Osteoblast (primary cell): ENCODE results near the gene ALCAM. TPM values are rescaled to one million over a fixed set of nuclear protein-coding genes. Genes with fewer than 3 reads are reported as not detected.
"Not testable (repeated sequence)": the region's sequence is repeated elsewhere in the genome, so short reads cannot be mapped to it uniquely, and the experiment has no call there.

Experiments
- DNase-seq: peaks from one replicate; pipeline ENCODE4 v3.0.0; 2011; ENCODE audit warnings: low spot score, mixed read lengths; ENCODE audit not compliant: insufficient read length; ENCODE audit errors: missing footprints
- H2AFZ ChIP-seq: 2 replicates; pipeline ENCODE4 v1.6.0; 2011; ENCODE audit warnings: mild to moderate bottlenecking, low read length
- H3K27ac ChIP-seq: 2 replicates; pipeline ENCODE4 v1.5.1; 2011; ENCODE audit warnings: mild to moderate bottlenecking, low read depth, low read length, moderate library complexity
- H3K27me3 ChIP-seq: 2 replicates; pipeline ENCODE4 v1.6.0; 2012; ENCODE audit warnings: mild to moderate bottlenecking, control low read depth, inconsistent platforms, low read length, moderate library complexity; ENCODE audit not compliant: insufficient read depth
- H3K36me3 ChIP-seq: 2 replicates; pipeline ENCODE4 v1.5.1; 2011; ENCODE audit warnings: mild to moderate bottlenecking, low read length, control low read depth, moderate library complexity; ENCODE audit not compliant: insufficient read depth
- H3K4me1 ChIP-seq: 2 replicates; pipeline ENCODE4 v1.5.1; 2011; ENCODE audit warnings: mild to moderate bottlenecking, low read length, control low read depth, moderate library complexity; ENCODE audit not compliant: insufficient read depth
- H3K4me2 ChIP-seq: 2 replicates; pipeline ENCODE4 v1.6.0; 2011; ENCODE audit warnings: mild to moderate bottlenecking, low read length; ENCODE audit not compliant: insufficient read depth
- H3K4me3 ChIP-seq: fragments of 200-600 bp; sonication (generic); 3 replicates; pipeline ENCODE4 v1.5.1; 2012; ENCODE audit warnings: mild to moderate bottlenecking, low read length, inconsistent platforms; ENCODE audit not compliant: insufficient read depth
- H3K79me2 ChIP-seq: 2 replicates; pipeline ENCODE4 v1.6.0; 2012; ENCODE audit warnings: mild to moderate bottlenecking, low read length, control low read depth, inconsistent platforms; ENCODE audit not compliant: insufficient read depth
- H3K9me3 ChIP-seq: 2 replicates; pipeline ENCODE4 v1.5.1; 2011; ENCODE audit warnings: low read depth, low read length, control low read depth
- H4K20me1 ChIP-seq: 2 replicates; pipeline ENCODE4 v1.6.0; 2012; ENCODE audit warnings: mild to moderate bottlenecking, low read length, control low read depth; ENCODE audit not compliant: insufficient read depth
- total RNA-seq: library from RNA; depleted of rRNA; stranded (reverse); fragments of >200 nt; gene quantifications from 2 replicates; pipeline ENCODE4 v1.2.3, GENCODE V29; 2012
- TF ChIP-seq, protein P1 (sequence below): IDR thresholded peaks from 2 replicates; pipeline ENCODE4 v1.5.1; 2011; ENCODE audit warnings: mild to moderate bottlenecking, low read depth, low read length, moderate library complexity; ENCODE audit errors: extremely low read depth

ALCAM gene
- total RNA-seq, 1 donor: 178 TPM

DNA sequence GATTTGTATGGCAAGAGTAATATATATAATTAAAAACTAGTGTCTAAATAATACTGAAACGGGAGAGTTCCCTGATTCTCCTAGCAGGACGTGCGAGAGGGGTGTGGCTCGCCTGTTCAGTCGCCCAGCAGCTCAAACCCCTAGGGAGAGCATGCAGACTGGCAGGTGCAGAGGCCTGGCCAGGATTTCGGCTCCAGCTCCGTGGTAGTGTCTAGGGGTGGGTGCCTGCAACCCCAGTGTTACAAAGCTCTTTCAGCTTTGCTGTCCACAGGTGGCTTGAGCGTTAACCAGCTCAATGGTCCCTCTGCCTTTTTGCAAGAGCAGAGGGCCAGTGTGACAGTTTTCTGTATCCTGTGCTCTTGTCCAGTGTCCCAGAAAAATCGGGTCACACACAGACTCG, 226.6 kb downstream of the ALCAM start:
- no peak overlapping the region for H3K27ac ChIP-seq
- no peak for DNase-seq
- no peaks in the 10 kb centered on the region for H4K20me1 ChIP-seq
- no peak overlapping the region for H3K4me3 ChIP-seq
- no peaks in the 10 kb centered on the region for H3K79me2 ChIP-seq
- H3K9me3 ChIP-seq: no peaks in the 10 kb centered on the region
- H3K4me2 ChIP-seq: no peak overlapping the region
- TF ChIP-seq, protein P1, sequence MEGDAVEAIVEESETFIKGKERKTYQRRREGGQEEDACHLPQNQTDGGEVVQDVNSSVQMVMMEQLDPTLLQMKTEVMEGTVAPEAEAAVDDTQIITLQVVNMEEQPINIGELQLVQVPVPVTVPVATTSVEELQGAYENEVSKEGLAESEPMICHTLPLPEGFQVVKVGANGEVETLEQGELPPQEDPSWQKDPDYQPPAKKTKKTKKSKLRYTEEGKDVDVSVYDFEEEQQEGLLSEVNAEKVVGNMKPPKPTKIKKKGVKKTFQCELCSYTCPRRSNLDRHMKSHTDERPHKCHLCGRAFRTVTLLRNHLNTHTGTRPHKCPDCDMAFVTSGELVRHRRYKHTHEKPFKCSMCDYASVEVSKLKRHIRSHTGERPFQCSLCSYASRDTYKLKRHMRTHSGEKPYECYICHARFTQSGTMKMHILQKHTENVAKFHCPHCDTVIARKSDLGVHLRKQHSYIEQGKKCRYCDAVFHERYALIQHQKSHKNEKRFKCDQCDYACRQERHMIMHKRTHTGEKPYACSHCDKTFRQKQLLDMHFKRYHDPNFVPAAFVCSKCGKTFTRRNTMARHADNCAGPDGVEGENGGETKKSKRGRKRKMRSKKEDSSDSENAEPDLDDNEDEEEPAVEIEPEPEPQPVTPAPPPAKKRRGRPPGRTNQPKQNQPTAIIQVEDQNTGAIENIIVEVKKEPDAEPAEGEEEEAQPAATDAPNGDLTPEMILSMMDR: no peak
- no peak overlapping the region for H2AFZ ChIP-seq
- no peaks in the 10 kb centered on the region for H3K36me3 ChIP-seq
- no peaks in the 10 kb centered on the region for H3K27me3 ChIP-seq
- peaks cover 19% of the 10 kb centered on the region for H3K4me1 ChIP-seq

DNA sequence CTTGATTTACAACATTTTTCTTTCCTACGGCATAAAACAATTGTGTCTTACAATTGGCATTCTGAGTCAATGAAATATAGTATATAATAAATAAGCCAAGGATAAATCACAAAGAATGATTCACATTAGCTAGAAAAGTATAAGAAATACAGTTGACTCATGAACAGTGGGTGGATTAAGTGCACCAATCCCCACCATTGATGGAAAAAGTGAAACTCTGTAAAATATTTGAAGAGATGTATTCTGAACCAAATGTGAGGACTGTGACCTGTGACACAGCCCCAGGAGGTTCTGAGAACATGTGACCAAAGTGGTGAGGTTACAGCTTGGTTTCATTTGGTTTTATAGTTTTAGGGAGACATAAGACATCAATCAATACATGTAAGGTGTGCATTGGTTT, 227.5 kb downstream of the ALCAM start:
- peak overlapping the region; percentile 45 for H3K4me2 ChIP-seq
- no peaks in the 10 kb centered on the region for H3K9me3 ChIP-seq
- TF ChIP-seq, protein P1: no peak
- peak; percentile 78 for DNase-seq
- H3K27me3 ChIP-seq: no peaks in the 10 kb centered on the region
- no peaks in the 10 kb centered on the region for H4K20me1 ChIP-seq
- H3K4me3 ChIP-seq: no peak overlapping the region
- H3K79me2 ChIP-seq: no peaks in the 10 kb centered on the region
- peak overlapping the region; percentile 56 for H3K27ac ChIP-seq
- H3K4me1 ChIP-seq: peaks cover 26% of the 10 kb centered on the region
- no peaks in the 10 kb centered on the region for H3K36me3 ChIP-seq
- H2AFZ ChIP-seq: peak overlapping the region; percentile 13

DNA sequence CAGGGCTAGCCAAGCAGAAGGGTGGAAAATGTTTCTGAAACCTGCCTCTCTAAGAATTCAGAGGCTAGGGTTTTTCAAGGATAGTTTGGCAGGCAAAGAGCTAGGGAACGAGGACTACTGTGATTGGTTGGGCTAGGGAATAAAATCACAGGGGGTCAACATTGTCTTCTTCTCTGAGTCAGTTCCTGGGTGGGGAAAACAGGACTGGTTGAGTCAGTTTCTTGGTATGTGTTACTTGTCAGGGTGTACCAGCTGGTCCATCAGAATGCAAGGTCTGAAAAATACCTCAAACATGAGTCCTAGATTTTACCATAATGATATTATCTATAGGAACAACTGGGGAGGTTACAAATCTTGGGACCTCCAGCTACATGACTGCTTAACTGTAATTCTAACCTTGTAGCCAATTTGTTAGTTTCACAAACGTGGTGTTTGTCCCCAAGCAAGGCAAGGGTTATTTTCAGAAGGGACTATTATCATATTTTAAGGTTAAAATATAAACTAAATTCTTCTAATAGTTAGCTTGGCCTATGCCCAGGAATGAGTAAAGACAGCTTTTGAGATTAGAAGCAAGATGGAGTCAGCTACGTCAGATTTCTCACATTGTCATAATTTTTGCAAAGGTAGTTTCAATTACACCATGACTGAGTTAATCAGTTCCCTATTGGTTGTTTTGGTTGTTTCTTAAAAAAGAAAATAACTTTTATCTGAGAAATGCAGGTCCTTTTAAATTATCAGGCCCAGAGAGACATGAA, 231.5 kb downstream of the ALCAM start:
- Histone ChIP-seq H3K4me1 (peaks cover 26% of the 10 kb centered on the region), H3K79me2 (no peaks in the 10 kb centered on the region), H2AFZ (no peak overlapping the region), H3K36me3 (no peaks in the 10 kb centered on the region), H3K27me3 (no peaks in the 10 kb centered on the region), H3K9me3 (no peaks in the 10 kb centered on the region), H4K20me1 (no peaks in the 10 kb centered on the region), H3K4me3 (no peak overlapping the region), H3K4me2 (peak overlapping the region; percentile 14), H3K27ac (peak overlapping the region; percentile 59)
- TF ChIP-seq, protein P1: no peak
- no peak for DNase-seq

DNA sequence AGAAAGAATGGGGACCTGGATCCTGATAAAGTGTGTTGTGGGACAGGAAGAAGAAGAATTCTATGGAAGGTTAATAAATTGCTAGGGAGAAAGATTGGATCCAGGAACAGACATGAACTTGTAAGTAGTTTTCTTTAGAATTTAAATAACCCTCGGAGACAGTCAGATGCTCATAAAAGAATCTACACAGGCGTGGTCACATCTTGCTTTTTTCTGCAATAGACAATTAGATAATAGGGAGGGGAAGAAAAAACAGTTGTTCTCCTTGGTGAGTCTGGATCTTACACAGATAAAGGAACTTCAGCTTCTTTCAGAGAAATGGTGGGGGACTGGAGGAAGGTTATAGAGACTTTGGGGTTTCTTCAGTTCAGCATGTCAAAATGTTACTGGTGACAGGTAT, 232.6 kb downstream of the ALCAM start:
- H3K9me3 ChIP-seq: no peaks in the 10 kb centered on the region
- no peak overlapping the region for H3K4me3 ChIP-seq
- TF ChIP-seq, protein P1: no peak
- DNase-seq: no peak
- no peak overlapping the region for H2AFZ ChIP-seq
- no peaks in the 10 kb centered on the region for H3K36me3 ChIP-seq
- H4K20me1 ChIP-seq: no peaks in the 10 kb centered on the region
- H3K4me2 ChIP-seq: no peak overlapping the region
- H3K4me1 ChIP-seq: peaks cover 21% of the 10 kb centered on the region
- no peaks in the 10 kb centered on the region for H3K27me3 ChIP-seq
- H3K79me2 ChIP-seq: no peaks in the 10 kb centered on the region
- H3K27ac ChIP-seq: no peak overlapping the region

DNA sequence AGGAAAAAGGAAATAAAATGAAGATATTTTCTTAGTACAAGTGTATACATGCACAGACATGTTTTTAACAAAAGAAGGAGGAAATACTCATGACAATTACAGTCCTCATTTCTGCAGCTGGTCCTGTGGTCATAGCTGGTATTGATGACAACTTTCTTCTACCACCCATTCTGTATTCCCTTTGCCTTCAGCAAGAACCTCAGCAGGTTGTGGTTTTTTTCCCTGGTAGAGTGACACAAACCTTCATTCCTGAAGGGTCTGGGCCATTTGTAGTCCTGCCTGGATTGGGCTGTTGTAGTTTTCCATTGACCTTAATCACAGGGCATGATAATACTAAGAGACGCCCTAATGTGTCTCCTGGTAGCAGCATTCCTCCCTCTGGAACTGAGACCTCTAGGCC, 235.0 kb downstream of the ALCAM start:
- H3K27me3 ChIP-seq, H2AFZ ChIP-seq, H3K27ac ChIP-seq, H3K79me2 ChIP-seq, H3K4me3 ChIP-seq, H3K9me3 ChIP-seq, H3K4me2 ChIP-seq, H3K36me3 ChIP-seq, H4K20me1 ChIP-seq, DNase-seq: not testable (repeated sequence)
- peaks cover 13% of the 10 kb centered on the region for H3K4me1 ChIP-seq

DNA sequence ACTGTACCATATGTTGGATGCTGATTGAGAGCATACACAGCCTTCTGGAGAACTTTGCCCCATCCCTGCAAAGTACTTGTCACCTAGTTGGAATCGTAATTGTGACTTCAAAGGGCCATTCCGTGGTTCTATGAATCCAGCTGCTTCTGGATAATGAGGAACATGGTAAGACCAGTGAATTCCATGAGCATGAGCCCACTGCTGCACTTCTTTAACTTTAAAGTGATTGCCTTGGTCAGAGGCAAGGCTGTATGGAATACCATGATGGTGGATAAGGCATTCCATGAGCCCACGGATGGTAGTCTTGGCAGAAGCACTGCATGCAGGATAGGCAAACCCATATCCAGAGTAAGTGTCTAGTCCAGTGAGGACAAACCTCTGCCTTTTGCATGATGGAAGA, 235.6 kb downstream of the ALCAM start:
- not testable (repeated sequence) for H3K4me2 ChIP-seq, H3K36me3 ChIP-seq, H3K27me3 ChIP-seq, H3K9me3 ChIP-seq, H4K20me1 ChIP-seq, H3K4me3 ChIP-seq, DNase-seq, H2AFZ ChIP-seq, H3K79me2 ChIP-seq, H3K27ac ChIP-seq
- peaks cover 13% of the 10 kb centered on the region for H3K4me1 ChIP-seq
